Osteocyte (in vitro differentiated cells): ENCODE measurements around the gene PEX6. TPM values are rescaled to one million over a fixed set of nuclear protein-coding genes. Genes with fewer than 3 reads are reported as not detected.

Source experiments
- DNase-seq: peaks from one replicate; pipeline ENCODE4 v3.0.0; 2021; ENCODE audit warnings: mixed read lengths; ENCODE audit not compliant: unreplicated experiment; ENCODE audit errors: extremely low spot score
- H3K27ac Mint-ChIP-seq: one replicate; pipeline ENCODE4 v1.8.0; 2021; ENCODE audit warnings: mild to moderate bottlenecking, mixed read lengths; ENCODE audit not compliant: unreplicated experiment
- H3K27me3 Mint-ChIP-seq: one replicate; pipeline ENCODE4 v1.8.0; 2021; ENCODE audit warnings: mixed read lengths; ENCODE audit not compliant: unreplicated experiment
- H3K36me3 Mint-ChIP-seq: one replicate; pipeline ENCODE4 v1.8.0; 2021; ENCODE audit warnings: mixed read lengths; ENCODE audit not compliant: unreplicated experiment
- H3K4me1 Mint-ChIP-seq: one replicate; pipeline ENCODE4 v1.8.0; 2021; ENCODE audit warnings: mixed read lengths; ENCODE audit not compliant: unreplicated experiment
- H3K4me3 Mint-ChIP-seq: one replicate; pipeline ENCODE4 v1.8.0; 2021; ENCODE audit warnings: mild to moderate bottlenecking, moderate library complexity, mixed read lengths; ENCODE audit not compliant: unreplicated experiment
- H3K9me3 Mint-ChIP-seq: one replicate; pipeline ENCODE4 v1.8.0; 2021; ENCODE audit warnings: mixed read lengths; ENCODE audit not compliant: unreplicated experiment
- total RNA-seq: library from RNA; stranded (reverse); gene quantifications from 2 replicates; pipeline ENCODE4 v1.2.1, GENCODE V29; 2021
- TF ChIP-seq, protein P1 (sequence below): fragments of 200-600 bp; sonication (generic); IDR thresholded peaks from 2 replicates; pipeline ENCODE4 v1.5.0; 2021; ENCODE audit warnings: antibody characterized with exemption, mild to moderate bottlenecking, moderate library complexity

Gene PEX6
- total RNA-seq, 1 donor from 2014 or later, result 27.1 TPM

DNA sequence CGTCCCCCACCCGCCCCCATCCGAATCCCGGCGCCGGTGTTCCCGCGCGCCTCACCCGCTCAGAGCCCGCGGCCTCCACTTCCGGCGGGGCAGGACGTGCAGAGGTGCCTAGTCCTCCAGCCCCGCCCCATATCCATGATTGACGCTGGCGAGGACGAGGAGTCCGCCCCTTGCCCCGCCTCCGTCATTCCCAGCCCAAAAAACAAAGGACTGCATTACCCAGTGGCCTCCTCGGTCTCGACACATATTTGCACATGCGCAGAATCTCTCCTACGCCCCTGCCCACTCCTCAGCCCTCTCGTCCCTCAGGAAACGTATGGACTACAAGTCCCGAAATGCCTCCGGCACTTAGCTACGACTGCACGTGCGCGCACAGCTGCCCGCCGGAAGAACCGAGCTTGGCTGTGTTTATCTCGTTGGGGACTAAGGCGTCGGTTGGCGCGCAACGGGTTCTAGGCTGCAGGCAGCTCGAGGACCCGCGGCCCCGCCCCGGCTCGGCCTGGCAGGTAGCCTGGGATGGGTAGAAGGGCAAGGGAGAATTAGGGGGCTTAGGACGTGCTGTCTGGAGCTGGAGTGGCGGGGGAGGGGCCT, 35.0 kb upstream of the PEX6 start, which contains the start of the genes KLHDC3 and MEA1:
TSS of gene KLHDC3 (plus strand) at position 407 of the 591 bp plus-strand sequence. CDS start 2,944 bp downstream, outside the sequence.
TSS of gene MEA1 (minus strand) at position 104 of the 591 bp plus-strand sequence. CDS start 133 bp downstream, outside the sequence.
- Mint-ChIP-seq H3K9me3 (no peaks in the 10 kb centered on the region), H3K27ac (peak within 1 kb of the TSS; percentile 92), H3K4me3 (peak within 1 kb of the TSS; percentile 98), H3K27me3 (no peaks in the 10 kb centered on the region), H3K4me1 (peaks cover 44% of the 10 kb centered on the region), H3K36me3 (peaks cover 29% of the 10 kb centered on the region)
- TF ChIP-seq, protein P1, sequence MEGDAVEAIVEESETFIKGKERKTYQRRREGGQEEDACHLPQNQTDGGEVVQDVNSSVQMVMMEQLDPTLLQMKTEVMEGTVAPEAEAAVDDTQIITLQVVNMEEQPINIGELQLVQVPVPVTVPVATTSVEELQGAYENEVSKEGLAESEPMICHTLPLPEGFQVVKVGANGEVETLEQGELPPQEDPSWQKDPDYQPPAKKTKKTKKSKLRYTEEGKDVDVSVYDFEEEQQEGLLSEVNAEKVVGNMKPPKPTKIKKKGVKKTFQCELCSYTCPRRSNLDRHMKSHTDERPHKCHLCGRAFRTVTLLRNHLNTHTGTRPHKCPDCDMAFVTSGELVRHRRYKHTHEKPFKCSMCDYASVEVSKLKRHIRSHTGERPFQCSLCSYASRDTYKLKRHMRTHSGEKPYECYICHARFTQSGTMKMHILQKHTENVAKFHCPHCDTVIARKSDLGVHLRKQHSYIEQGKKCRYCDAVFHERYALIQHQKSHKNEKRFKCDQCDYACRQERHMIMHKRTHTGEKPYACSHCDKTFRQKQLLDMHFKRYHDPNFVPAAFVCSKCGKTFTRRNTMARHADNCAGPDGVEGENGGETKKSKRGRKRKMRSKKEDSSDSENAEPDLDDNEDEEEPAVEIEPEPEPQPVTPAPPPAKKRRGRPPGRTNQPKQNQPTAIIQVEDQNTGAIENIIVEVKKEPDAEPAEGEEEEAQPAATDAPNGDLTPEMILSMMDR, result no peak
- peak; percentile 100 for DNase-seq

DNA sequence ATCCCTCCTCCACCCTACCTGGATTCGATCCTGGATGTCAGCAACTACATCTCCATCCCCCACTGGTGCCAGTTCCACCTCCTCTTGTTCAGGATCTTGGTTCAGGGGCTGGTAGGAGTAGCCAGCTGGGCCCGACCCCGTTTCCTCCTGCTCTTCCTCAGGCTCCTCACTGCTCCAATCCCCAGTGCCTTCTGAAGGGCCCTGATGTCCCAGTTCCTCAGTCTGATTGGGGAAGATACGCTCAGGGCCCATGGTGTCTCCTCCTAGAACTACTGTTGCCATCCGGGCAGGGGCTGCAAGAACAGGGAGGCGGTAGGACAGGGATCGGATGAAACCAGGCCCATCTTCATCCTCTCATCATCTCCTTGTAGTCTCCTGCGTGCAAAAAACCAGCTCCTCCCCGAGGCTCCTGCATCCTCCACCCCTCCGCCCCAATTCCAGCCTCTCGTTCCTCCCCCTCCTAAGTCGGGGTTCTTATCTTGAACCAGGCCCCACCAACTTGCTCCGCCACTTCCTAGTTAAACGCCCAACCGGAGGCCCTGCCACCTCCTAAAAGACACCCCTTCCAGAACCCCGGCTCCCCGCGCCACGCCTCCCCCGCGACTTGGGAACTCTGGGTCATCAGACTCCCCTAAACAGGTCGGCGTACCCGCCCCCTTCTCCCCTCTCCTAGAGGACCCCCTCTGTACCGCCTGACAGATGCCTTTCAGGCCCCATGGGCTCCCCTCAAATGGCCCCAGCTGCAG, 34.3 kb upstream of the PEX6 start:
- Mint-ChIP-seq H3K36me3 (peaks cover 24% of the 10 kb centered on the region), H3K4me1 (peaks cover 44% of the 10 kb centered on the region), H3K4me3 (peak overlapping the region; percentile 98), H3K27me3 (no peaks in the 10 kb centered on the region), H3K9me3 (no peaks in the 10 kb centered on the region), H3K27ac (peak overlapping the region; percentile 92)
- no peak for DNase-seq
- TF ChIP-seq, protein P1, result no peak

DNA sequence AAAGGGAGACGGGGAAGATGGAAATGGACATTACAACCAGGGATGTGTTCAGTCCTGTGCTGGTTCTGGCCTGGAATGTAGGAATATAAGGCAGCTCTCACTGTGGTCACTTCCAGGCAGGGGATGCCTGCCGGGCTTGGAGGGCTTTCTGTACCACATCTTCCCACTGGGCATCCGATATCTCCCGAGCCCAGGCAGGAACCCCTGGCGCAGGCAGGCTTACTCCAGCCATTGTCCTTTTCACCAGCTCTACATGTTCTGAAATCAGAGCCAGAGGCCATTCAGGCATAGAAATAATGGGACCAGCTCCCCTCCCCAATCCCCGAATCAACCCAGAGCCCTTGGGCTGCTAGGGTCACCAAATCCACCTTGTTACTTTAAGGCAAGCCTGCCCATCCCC, 33.4 kb upstream of the PEX6 start:
- Mint-ChIP-seq H3K27me3 (no peaks in the 10 kb centered on the region), H3K27ac (peak overlapping the region; percentile 15), H3K4me3 (peak overlapping the region; percentile 98), H3K9me3 (no peaks in the 10 kb centered on the region), H3K36me3 (peaks cover 22% of the 10 kb centered on the region), H3K4me1 (peaks cover 41% of the 10 kb centered on the region)
- TF ChIP-seq, protein P1, result no peak
- DNase-seq, result no peak

DNA sequence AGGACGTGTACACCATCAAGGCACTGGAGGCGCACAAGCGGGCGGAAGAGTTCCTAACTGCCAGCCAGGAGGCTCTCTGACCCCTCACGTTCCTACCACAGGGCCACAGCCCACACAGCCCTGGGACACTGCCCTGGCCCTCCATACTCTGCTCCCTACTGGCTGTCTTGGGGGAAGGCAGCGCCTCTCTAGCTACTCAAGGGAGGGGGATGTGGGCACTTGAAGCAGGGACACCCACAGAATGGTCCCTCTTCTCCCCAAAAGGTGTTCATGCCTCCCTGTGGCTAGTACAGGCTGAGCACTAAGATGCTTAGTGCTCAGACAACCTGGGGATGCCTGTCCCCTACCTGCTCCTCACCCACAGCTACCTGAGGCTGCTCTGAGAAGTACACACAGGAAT, 32.2 kb upstream of the PEX6 start:
- TF ChIP-seq, protein P1, result no peak
- Mint-ChIP-seq H3K4me3 (no peak overlapping the region), H3K27ac (no peak overlapping the region), H3K4me1 (peaks cover 35% of the 10 kb centered on the region), H3K9me3 (no peaks in the 10 kb centered on the region), H3K36me3 (peaks cover 23% of the 10 kb centered on the region), H3K27me3 (no peaks in the 10 kb centered on the region)
- no peak for DNase-seq

DNA sequence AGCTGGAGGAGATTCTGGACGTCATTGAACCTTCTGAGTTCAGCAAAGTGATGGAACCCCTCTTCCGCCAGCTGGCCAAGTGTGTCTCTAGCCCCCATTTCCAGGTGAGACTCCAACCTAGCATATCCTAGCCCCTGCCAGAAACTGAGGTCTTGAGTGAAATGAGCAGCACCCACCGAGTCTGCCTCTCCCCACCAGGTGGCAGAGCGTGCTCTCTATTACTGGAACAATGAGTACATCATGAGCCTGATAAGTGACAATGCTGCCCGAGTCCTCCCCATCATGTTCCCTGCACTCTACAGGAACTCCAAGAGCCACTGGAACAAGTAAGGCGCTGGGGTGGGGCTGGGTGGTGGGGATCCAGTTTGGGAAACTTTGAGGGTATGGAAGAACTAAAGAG, 30.1 kb upstream of the PEX6 start:
- Mint-ChIP-seq H3K27ac (no peak overlapping the region), H3K27me3 (no peaks in the 10 kb centered on the region), H3K4me3 (no peak overlapping the region), H3K9me3 (no peaks in the 10 kb centered on the region), H3K4me1 (peaks cover 20% of the 10 kb centered on the region), H3K36me3 (peaks cover 21% of the 10 kb centered on the region)
- no peak for DNase-seq
- TF ChIP-seq, protein P1, result peak; percentile 57
